Stimulated activated CD8-positive, alpha-beta memory T cell treated with anti-CD3 and anti-CD28 coated beads, Interleukin-12 subunit alpha, Interleukin-12 subunit beta, amount 100 ng/mL, for 24 hours (primary cell): Measurements from ENCODE around the gene CELF5.
"Not testable (repeated sequence)": the region's sequence is repeated elsewhere in the genome, so short reads cannot be mapped to it uniquely, and the experiment has no call there.

Experiments
- DNase-seq: peaks from one replicate; pipeline ENCODE4 v3.0.0-alpha.2; 2020; ENCODE audit errors: extremely low read depth

Gene CELF5

DNA sequence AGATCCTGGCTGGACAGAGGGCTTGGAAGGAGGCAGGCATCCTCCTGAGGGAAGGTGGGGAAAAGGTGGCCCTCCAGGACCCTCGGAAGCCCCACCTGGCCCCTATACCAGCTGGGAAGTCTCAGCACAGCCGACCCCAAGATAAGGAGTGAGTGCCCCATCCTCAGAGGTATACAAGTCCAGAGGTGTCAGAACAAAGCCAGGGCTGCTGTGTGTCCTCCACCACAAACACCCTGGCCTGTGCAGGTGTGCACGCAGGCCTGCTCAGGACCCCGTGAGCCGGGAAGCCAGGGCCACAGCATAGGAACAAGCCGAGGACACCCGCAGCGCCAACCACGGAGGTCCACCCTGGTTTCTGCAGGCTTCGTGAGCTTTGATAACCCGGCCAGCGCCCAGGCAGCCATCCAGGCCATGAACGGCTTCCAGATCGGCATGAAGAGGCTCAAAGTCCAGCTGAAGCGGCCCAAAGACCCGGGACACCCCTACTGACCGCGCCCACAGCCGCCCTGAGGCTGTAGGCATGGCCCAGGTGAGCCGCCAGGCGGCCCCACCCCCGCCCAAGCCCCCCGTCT is 68.6 kb downstream of the CELF5 start:
- DNase-seq = no peak

GRCh38 chr19:3293560-3293959 is 69.1 kb downstream of the CELF5 start:
- DNase-seq = no peak

DNA sequence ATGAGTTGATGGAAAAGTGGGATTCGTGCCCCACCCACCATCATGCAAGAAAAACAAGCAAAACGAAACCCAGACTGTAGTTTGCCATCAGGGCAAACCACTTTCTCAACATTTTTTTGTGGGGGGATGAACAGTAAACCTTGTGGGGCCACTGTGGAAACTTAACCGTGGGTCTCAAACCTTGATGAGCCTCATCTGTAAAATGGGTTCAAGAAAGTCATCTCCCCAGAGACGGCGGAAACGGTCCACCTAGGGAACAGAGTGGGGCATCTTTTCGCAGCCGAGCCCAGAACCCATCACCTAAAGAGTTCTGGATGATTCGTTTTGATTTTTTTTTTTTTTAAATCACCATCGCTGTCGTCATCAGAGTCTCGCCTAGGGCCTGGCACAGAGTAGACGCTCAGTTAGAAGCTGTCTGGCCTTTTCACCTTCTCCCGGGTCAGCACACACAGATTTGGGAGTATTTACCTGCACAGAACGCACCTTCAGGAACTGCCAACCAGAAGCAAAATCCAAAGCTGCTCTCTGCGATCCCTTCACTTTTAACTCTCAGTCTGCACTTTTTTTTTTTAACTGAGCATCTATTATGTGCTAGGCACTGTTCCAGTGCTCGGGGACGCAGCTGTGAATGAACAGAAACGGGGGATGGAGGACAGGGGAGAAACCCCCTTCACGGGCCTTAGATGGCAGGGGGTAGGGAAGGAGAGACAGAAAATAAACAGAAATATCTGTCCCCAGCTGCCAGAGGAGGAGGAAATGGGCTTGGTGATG is 69.8 kb downstream of the CELF5 start:
- DNase-seq = no peak

DNA sequence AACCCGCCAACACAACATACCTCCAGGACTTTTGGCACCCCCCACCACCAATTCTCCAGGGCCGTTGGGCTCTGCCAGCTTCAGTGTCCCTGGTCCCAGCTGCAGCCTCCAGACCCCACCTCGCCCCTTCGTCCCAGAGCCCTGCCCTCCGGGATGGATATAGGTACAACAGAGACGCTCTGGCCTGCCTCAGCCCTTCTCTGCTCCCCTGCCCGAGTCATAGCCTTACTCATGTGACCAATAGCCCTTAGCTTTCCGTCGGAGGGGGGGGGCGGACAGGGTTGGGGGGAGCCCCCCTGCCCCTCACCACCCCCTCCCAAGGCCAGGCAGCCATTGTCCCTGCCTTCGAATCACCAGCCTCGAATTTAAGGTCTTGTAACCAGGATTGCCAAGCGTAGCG is 71.1 kb downstream of the CELF5 start:
- no peak for DNase-seq

DNA sequence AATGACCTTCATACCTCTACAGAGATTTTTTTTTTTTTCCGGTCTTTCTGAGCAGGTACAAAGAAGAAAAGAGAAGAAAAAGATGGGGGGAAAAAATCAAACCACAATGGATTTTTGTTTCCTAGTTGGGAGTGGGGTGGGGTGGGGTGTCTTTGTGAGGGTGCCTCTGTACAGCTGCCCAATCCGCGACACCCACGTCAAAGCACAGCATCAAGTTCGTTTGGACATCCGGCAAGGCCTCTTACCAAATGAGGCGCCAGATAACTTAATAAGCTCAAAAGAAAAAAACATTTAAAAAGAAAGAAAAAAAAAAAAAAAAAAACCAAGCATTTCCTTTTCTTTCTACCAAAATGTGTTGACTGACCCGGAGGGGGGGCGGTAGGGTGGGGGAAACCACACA is 71.6 kb downstream of the CELF5 start:
- DNase-seq = no peak

GRCh38 chr19:3296446-3296845 is 72.0 kb downstream of the CELF5 start:
- DNase-seq = no peak

DNA sequence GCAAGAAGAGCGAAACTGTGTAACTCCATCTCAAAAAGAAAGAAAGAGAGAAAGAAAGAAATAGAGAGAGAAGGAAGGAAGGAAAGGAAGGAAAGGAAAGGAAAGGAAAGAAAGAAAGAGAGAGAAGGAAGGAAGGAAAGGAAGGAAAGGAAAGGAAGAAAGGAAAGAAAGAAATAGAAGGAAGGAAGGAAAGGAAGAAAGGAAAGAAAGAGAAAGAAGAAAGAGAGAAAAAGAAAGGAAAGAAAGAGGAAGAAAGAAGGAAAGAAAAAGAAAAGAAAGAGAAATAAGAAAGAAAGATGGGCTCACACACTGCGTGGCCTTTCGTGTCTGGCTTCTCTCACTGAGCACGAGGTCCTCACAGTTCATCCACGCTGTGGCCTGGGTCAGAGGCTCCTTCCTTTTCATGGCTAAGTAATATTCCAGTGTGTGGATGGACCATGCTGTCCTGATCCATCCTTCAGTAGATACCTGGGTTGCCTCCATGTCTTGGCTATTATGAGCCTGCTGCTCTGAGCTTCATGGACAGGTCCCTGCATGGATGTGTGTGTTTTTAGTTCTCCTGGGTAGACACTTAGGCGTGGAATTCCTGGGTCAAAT is 74.5 kb downstream of the CELF5 start:
- DNase-seq = no peak

GRCh38 chr19:3300566-3300965 is 76.1 kb downstream of the CELF5 start:
- DNase-seq = not testable (repeated sequence)

GRCh38 chr19:3302755-3303154 is 78.3 kb downstream of the CELF5 start:
- DNase-seq = no peak

GRCh38 chr19:3304871-3305423 is 80.5 kb downstream of the CELF5 start:
- peak; percentile 53 for DNase-seq

DNA sequence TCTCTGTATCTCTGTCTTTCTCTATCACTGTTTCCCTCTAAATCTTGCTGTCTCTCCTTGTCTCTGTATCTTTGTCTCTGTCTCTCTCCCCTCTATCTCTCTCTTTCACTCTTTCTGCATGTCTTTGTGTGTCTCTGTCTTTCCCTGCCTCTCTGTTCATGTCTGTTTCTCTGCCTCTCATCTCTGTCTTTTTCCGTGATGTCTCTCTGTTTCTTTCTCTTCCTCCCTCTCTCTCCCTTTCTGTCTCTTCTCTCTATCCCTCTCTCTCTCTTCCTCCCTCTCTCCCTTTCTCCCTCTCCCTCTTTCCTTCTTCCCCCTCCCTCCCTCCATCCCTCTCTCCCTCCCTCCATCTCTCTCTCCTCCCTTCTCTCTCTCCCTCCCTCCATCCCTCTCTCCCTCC is 85.3 kb downstream of the CELF5 start:
- no peak for DNase-seq

- no peak for DNase-seq
Observed at GRCh38 chr19:3310280-3310679, 85.8 kb downstream of the CELF5 start.

- DNase-seq = no peak
Observed at GRCh38 chr19:3310711-3311110, 86.2 kb downstream of the CELF5 start.

- no peak for DNase-seq
Observed at GRCh38 chr19:3313199-3313575, 88.7 kb downstream of the CELF5 start.

DNA sequence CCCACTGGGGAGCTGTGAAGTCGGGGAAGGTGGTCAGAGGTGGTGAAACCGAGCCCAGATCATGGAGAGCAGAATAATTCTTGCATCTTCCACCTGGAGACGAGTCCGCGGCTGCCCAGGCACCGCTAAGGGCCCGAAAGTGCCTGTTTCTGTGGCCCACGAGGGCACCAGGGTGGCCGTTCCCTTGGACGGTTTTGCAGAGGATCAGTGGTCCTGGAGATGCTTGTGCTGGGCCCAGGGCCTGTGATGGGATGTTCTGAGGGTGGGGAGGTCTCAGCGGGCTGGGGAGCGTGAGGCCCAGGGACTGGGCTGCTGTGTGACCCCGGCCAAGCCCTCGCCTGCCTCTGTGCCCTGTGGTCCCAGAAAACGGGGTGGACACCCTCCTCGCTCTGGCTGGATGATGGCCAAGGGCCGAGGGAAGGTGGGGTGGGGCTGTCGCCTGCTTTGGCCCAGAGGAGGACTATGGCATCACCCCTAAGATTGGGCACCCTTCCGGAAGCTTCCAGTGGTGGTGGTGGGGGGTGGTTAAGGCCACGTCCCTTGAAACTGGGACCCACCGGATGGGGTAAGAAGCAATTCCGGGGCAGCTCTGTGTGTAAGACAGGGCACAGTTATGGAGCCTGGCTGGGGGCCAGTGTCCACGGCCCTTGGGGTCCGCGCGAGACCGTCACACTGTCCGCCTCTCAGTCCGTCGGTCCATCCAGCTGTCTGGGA is 90.7 kb downstream of the CELF5 start:
- DNase-seq = no peak

DNA sequence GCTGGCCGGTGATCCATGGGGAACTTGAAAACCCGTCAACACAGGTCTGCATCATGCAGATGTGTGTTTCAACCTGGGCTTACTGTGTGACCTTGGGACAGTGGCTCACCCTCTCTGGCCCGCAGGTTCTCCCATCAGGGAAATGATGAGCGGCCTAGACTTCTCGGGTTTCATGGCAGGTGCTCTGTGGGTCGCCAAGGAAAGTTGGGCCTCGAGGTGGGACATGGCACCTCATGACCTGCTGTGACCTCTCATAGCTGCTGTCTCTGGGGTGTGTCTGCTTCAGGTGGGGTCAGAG is 91.2 kb downstream of the CELF5 start:
- no peak for DNase-seq

GRCh38 chr19:3316132-3316648 is 91.7 kb downstream of the CELF5 start:
- DNase-seq = no peak

DNA sequence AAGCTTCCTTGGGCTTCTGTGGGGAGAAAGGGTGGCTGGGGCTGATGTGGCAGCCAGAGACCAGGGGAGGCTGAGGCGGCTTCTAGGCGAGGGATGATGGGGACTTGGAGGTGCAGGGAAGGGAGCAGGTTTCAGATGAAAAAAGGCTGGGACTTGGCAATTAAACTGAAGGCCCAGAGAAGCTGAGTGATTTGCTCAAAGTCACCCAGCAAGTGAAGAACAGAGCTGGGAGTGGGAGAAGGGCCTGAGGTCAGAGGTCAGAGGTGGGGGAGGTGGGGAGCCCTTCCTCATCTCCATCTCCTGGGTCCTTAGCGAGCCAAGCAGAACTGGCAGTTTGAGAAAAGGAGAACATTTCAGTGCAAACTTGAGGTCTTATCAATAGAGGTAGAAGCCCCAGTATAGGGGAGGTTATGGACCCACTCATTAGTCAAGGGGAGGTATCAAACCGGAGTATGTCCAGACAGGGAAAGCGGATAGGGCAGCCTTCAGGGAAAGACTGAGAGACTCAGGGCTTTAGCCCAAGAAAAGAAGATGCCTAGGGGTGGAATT is 92.3 kb downstream of the CELF5 start:
- no peak for DNase-seq

DNA sequence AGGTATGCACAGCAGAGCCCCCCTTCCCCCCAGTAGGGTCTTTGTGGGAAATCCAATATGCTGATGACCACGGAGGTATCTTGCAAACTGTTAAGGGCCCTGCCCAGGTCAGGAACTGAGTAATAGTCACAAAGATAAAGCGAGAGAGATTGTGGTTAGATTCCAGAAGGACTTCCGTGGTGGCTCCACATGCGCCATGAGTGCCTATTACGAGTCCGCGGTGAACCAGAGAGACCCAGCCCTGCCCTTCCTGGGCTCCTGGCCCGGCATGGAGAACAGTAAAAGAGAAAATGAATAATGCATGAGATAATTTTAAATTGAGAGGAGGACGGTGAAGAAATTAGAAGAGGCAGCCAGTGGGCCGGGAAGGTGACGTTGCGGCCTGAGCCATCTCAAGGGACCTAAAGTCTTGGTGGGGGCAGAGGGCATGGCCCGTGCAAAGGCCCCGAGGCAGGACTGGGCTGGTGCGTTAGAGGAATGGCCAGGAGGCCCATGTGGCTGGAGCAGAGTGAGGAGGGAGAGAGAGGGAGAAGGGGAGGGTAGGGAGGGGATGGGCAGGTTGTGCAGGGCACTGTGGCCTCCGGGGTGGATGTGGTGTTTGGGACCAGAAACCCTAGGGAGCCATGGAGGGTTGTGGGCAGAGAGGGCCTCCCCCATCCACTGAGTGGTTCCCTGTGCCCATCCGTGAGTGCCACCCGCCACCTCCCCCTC is 95.3 kb downstream of the CELF5 start:
- no peak for DNase-seq

DNA sequence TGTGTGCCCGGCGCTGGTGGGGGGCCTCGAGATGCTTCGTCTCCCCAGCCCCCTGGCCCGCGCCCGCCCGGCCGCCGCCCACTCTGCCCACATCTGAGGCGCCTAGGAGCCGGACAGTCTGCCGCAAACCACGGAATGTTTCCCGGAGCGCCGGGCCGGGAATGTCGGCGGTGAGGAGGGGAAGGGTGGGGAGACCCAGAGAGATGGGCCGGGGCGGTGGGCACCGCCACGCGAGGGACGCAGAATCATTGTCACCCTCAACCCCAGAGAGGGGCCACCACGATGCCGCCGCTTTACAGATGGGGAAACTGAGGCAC is 95.9 kb downstream of the CELF5 start:
- no peak for DNase-seq

DNA sequence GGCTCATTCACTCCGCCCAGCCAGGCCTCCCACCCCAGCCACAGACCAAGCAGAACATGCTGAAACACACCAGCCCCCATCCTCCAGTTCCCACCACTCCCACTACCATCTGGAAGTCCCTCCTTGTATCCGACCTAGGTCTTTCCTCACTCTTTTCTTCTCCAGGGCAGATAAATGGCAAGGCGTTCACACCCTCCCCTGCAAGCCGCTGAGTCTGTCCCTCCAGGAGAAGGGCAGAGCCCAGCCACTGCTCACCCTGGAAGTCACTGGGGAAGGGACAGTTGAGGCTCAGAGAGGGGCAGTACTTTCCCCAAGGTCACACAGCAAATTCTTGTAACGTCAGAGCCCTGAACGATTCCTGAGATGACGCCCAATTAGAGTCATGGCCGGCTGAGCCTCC is 96.4 kb downstream of the CELF5 start:
- no peak for DNase-seq

- no peak for DNase-seq
Observed at GRCh38 chr19:3321696-3322095, 97.2 kb downstream of the CELF5 start.
